ENCODE measurements around the gene RSPO3.

DNA sequence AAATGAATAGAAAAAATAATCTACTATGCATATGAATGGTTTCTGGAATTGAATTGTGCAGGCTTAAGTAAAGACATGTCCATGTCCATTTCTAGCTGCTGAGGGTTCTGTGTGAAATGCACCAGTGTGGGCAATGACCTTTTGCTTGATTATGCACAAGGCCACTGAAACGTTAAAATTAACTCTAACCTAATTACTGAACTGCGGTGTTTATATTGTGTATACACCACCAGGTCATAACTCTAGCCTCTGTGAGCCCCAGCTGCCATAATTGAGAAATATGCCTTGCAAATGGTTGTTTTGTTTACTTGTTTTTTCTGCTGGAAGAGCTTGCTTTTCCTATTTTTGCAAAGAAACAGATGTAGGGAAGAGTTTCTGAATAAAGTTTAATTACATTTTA lies 46.1 kb downstream of the RSPO3 start:
- TF ChIP-seq POLR2A (IDR thresholded peaks at IDR 0.05; ENCODE audit: low read depth, low read length) (no peak), TAF1 (IDR thresholded peaks at IDR 0.05; ENCODE audit: borderline replicate concordance, low read depth, low read length) (no peak)
